IPS DF 19.7 (cell line): Measurements from ENCODE around the gene GSTA1.
"Not testable (repeated sequence)": the region's sequence is repeated elsewhere in the genome, so short reads cannot be mapped to it uniquely, and the experiment has no call there.

Experiments
- DNase-seq: peaks from one replicate; pipeline ENCODE4 v3.0.0-alpha.2; 2013; ENCODE audit warnings: low read depth, low spot score

The GSTA1 gene

DNA sequence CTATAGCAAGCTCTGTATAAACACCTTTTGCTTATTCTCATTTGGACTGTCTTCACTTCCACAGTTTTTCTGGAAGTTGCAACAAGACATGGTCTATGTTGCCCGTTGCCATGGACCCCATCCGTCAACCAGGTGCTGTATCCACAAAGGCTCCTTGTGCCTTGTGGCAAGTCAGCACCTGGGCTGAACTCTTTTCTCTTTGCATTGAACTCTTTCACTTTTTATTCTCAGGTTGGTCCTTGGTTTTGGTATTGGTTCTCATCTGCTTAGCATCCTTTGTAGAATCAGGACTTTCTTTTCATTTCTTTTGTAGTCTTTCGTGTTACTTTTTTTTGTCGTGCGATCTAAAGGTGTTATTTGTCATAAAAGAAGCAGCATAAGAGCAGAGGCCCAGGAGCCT is 5.0 kb upstream of the GSTA1 start:
- DNase-seq, result no peak

DNA sequence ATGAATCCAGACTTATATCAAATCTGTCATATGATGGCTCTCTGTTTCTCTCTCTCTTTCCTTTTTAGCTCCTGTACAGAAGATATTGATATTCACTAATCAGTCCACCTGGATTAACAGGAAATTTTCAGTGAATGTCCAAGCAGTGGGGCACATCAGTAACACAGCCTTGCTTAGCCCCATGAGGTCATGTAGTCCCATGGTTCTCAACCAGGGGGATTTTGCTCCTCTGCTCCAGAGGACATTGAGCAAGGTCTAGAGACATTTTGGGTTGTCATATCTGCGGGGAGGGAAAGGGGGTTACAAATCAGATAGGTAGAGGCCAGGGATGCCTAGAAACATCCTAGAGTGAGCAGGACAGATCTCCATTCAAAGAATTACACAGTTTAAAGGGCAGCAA is 810 bp downstream of the GSTA1 start:
- DNase-seq, result no peak

DNA sequence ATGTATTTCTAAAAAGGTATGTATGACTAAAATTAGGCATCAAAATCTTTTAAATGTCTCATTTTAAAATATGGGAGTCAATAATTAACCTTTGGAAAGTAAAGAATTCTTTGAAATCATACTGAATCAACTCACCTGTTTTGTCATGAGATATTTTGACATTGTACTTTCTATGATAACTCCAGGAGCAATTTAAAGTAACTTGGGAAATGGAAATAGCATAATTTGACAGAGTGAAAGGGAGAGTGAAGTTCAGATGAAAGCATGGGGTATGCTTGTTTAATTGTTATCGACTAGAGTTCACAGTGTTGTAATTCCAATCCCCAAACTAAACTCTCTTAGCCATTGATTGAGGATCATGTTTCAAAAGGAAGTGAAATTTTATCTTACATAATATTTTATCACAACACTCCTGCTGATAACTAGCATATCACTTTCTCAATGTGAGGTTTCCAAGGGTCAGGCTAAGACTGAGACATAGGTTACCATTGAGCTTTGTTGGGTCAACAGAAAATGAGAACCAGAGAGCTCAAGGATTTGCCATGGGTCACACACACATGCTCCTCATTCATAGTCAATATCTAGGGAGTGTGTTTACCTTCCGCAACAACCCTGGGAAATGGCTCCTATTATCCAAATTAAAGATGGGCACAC is 2.3 kb downstream of the GSTA1 start:
- no peak for DNase-seq

DNA sequence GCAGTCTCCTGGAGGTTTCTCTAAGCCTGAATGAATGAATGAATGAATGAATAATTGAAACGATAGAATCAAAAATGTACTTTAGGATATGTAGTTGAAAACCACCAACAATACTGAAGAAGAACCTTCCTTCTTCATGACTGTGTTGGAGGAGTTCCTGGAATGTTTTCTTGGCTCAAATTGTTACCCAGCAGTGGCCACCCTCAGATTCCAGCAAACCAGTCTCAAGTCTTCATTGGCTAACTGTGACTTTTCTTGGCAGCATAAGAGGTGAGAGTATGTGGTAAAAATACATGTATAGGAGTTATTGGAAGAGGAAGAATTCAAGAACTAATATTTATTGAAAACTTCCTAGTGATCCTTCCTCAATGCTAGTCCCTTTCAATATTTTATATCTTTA is 4.3 kb downstream of the GSTA1 start:
- DNase-seq, result not testable (repeated sequence)

DNA sequence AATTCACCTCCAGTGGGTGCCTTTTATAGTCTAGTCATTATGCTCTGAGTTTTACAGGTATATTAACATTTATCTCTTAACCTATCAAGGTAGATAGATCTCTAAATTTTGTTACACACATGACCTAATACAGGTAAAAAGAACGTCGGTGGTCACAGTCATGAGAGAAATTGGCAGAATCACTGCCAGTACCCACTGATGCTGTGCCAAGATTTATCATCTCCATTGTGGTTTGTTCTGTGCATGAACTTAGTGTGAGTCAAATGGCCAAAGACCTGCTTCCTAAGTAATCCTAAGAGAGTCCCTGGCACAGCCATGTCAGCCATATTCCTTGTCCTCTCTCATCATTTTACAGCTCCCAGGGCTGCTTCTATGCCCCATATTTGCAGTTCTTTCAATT is 9.2 kb downstream of the GSTA1 start:
- not testable (repeated sequence) for DNase-seq

DNA sequence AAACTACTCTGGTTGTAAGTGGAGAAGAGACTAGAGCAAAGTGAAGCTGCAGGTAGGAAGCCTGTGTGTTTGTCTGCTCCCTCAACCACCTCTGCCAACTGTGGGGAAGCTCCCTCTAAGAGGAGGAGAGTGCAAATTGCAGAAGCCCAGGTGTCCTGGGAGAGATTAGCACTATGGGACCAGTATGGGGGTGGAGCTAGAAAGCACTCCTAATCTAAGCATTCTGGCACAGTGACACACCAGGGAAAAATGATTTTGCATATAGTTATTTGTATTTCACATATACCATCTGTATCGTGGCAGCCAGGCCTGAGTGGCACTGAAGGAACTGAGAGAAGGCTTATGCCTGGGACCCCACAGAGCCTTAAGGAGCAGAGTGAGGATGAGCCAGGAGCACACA is 12.8 kb downstream of the GSTA1 start:
- no peak for DNase-seq

DNA sequence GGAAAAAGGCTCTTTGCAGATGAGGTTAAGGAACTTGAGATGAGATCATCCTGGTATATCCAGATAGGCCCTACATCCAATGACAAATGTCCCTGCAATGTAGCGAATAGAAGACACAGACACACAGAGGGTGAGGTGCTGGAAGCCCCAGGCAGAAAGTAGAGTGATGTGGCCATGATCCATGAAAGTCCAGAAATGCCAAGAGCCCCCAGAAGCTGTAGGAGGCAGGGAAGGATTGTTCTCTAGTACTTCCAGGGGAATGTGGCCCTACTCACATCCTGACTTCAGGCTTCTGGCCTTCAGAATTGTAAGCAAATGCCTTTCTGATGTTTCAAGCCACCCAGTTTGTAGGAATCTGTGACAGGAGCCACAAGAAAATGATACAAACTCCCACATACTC is 14.0 kb downstream of the GSTA1 start:
- DNase-seq, result not testable (repeated sequence)

DNA sequence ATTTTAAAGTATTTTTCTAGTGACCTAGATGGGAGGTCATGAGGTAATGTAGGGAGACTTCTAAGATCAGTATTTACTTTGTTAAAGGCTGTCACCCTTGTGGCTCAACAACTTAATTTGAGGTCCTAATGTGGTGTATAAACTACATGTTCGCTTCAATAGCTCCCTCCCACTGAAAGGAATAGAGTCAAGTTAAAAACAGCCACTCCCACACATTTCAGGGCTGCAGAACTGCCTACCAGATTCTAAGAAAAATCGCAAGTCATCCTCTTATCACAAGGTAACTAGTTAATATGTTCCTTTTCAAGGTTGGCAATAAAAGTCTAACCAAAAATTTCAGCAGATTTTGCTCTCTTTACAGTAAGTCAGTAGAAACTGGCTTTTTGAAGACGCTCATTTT is 15.1 kb downstream of the GSTA1 start:
- DNase-seq, result no peak

DNA sequence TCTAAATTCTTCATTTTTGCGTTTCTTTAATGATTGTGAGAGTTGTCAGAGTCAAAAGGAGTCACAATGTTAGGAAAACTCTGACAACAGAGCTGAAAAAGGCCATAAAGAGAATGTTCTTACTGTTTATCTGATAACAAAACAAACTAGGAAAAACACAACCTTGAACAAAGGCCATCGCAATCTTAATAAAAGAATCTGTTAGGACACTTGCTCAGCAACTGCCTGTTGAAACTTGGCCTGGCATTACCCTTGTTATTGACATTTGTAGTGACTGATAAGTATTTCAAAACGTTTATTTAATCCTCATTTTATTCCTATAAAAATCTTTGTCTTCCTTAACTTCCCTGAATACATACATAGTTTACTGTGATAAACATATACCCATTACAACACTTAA is 15.7 kb downstream of the GSTA1 start:
- DNase-seq, result no peak

DNA sequence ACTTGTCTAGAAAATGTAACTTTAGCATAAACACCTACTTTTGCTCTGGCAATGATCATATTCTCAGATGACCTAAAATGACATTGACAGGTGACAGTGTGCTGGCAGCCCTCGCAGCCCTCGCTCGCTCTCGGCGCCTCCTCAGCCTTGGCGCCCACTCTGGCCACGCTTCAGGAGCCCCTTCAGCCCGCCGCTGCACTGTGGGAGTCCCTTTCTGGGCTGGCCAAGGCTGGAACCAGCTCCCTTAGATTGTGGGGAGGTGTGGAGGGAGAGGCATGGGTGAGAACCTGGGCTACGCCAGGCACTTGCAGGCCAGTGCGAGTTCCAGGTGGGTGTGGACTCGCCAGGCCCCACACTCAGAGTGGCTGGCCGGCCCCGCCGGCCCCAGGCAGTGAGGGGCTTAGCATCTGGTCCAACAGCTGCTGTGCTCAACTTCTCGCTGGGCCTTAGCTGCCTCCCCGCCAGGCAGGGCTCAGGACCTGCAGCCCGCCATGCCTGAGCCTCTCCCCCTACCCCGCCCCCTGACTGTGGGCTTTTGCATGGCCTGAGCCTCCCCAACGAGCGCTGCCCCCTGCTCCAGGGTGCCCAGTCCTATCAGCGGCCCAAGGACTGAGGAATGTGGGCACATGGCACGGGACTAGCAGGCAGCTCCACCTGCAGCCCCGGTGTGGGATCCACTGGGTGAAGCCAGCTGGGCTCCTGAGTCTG is 17.2 kb downstream of the GSTA1 start:
- no peak for DNase-seq

DNA sequence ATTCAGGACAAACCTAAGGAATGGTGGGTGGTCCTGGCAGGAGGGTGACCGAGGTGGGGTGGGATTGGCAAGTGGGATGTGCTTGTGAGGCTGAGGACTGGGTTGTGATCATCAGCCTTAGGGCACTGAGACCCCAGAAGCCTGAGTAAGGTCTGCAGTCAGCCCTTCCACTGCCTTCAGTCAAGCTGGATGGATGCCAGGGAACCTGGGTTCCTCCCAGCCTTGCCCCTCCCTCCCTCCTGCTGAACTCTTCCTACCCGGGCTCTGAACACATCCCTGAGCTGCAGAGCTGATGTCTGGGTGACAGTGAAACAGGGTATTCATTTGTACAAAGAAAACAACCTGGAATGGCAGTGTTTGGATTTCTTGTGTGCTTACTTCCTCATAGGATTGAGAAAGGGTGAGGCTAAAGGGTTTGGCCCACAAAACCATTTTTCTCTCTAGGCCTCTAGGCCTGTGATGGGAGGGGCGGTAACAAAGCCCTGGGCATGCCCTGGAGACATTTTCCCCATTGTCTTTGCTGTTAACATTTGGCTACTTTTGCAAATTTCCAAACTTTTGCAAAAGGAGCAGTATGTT is 20.8 kb downstream of the GSTA1 start:
- not testable (repeated sequence) for DNase-seq

DNA sequence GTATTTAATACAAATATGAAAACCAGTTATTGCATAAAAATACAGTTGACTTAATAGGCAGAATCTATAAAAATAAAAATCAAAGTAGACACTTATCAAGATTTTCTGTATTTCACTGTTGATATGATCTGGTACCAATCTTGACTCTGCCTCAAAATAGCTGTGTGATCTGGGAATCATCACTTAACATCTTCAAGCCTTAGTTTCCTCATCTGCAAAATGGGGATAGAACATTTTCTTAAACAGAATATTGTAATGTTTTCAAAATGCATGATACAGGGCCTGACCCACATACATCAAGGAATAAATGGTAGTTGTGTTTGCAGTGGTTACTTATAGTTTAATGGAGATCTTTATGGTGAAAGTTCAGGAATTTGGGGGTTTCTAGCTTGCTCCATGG is 21.4 kb downstream of the GSTA1 start:
- DNase-seq, result not testable (repeated sequence)

DNA sequence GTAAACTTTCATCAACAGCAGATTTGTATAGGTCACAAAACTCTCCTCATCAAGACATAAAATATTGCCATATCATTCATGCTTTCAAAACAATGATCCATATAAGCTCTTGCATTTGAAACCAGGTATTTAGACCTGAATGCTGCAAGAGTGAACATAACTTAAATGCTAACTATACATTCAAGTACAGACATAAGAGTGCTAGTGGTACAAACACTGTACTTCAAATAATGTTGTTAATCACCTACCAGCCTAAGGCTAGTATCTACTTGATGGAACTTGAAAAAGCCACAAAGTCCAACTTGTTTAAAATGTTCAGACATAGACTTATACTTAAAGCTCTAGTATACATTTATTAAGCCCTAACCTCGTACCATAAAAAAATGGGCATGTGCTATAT is 24.4 kb downstream of the GSTA1 start:
- DNase-seq, result no peak

DNA sequence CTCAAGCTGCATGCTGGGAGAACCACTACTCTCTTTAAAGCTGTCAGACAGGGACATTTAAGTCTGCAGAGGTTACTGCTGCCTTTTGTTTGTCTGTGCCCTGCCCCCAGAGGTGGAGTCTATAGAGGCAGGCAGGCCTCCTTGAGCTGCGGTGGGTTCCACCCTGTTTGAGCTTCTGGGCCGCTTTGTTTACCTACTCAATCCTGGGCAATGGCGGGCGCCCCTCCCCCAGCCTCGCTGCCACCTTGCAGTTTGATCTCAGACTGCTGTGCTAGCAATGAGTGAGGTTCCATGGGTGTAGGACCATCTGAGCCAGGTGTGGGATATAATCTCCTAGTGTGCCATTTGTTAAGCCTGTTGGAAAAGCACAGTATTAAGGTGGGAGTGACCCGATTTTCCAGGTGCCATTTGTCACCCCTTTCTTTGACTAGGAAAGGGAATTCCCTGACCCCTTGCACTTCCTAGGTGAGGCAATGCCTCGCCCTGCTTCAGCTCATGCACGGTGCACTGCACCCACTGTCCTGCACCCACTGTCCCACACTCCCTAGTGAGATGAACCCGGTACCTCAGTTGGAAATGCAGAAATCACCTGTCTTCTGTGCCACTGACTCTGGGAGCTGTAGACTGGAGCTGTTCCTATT is 26.8 kb downstream of the GSTA1 start:
- not testable (repeated sequence) for DNase-seq

DNA sequence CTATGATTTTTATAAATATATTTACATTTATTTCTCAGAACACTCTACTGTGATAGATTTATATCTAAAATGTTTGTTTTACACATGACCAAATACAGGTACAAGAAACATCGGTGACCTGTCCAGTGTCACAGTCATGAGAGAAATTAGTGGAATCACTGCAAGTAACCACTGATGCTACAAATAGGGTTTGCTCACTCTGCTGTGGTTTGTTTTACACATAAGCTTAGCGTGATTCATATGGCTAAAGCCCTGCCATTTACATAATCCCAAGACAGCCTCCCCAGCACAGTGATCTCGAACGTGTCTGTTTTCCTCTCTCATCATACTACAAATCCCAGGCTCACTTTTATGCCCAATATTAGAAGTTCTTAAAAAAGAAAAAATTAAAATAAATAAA is 34.2 kb downstream of the GSTA1 start:
- not testable (repeated sequence) for DNase-seq

DNA sequence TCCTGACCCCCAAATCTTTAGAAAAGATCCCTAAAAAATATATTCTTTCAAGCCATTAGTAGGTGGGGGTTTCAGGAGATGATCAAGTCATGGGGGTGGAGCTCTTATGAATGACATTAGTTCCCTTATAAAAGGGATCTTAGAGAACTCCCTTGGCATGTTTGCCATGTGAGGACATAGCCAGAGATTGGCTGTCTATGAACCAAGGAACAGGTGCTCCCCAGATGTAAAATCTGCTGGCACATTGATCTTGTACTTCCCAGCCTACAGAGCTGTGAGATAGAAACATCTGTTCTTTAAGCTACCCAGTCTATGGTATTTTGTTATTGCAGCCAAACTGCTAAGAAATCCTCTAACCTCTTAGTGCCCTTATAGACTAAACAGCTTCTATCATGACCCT is 36.0 kb downstream of the GSTA1 start:
- DNase-seq, result not testable (repeated sequence)

DNA sequence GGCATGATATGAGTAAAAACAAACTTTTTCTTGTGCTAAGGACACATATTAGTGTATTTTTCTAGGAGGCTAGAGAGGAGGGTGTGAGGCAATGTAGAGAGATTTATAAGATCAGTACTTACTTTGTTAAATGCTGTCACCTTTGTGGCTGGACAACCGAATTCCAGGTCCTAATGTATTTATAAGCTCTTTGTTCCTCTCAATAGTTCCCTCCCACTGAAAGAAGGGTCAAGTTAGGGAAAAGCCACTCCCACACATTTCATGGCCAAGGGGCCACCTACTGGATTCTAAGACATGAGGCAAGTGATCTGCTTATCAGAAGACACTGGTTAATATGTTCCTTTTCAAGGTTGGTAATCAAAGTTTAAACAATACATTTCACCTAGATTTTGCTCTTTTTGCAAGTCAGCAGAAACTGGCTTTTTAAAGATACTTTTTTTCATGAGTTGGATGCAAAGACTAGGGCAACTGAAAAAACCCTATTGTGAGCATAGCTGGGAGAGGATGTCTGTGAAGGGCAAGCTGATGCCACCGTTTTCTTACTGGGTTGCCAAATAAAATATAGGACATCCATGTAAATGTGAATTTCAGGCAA is 40.2 kb downstream of the GSTA1 start, which contains the start of gene GSTA2:
GSTA2 (minus strand) TSS at position 154 of the 595 bp plus-strand sequence. CDS start 5,528 bp downstream, outside the sequence.
- DNase-seq, result not testable (repeated sequence)

DNA sequence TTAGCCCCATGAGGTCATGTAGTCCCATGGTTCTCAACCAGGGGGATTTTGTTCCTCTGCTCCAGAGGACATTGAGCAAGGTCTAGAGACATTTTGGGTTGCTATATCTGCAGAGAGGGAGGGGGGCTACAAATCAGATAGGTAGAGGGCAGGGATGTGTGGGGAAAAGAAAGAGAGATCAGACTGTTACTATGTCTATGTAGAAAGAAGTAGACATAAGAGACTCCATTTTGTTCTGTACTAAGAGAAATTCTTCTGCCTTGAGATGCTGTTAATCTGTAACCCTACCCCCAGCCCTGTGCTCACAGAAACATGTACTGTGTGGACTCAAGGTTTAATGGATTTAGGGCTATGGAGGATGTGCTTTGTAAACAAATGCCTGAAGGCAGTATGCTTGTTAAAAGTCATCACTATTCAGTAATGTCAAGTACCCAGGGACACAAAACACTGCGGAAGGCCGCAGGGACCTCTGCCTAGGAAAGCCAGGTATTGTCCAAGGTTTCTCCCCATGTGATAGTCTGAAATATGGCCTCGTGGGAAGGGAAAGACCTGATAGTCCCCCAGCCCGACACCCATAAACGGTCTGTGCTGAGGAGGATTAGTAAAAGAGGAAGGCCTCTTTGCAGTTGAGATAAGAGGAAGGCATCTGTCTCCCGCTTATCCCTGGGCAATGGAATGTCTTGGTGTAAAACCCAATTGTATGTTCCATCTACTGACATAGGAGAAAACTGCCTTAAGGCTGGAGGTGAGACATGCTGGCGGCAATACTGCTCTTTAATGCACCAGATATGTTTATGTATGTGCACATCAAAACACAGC is 41.7 kb downstream of the GSTA1 start:
- not testable (repeated sequence) for DNase-seq

DNA sequence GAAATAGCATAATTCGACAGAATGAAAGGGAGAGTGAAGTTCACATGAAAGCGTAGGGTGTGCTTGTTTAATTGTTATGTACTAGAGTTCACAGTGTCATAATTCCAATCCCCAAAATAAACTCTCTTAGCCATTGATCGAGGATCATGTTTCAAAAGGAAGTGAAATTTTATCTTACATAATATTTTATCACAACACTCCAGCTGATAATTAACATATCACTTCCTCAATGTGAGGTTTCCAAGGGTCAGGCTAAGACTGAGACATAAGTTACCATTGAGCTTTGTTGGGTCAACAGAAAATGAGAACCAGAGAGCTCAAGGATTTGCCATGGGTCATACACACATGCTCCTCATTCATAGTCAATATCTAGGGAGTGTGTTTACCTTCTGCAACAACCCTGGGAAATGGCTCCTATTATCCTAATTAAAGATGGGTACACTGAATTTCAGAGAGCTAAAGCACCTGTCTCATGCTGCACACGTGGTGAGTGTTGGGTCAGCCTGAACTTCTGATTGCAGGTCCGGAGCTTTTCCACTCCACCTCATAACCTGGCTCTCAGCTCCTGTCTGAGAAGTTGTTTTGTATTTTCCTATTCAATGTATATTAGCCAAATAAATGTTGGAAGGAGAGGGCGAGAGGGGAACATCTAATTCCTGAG is 43.4 kb downstream of the GSTA1 start:
- DNase-seq, result no peak

DNA sequence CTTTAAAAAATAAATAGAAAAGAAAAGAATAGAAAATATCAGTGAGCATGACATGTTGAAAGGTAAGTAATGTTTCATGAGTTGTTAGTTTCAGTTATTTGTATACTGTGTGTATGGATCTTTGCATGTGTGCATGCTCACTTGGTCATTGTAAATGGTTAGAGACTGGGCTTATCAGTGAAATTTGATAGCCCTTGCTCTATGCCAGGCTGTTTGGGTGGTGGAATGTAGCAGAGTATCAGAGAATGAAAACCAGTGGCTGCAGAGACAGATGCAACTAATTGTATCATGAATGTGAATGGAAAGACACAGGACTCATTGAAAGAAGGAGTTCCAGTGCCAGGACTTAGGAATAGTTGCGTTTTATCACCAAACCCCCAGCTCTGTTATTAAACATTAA is 44.5 kb downstream of the GSTA1 start:
- DNase-seq, result no peak
